ENCODE data around the gene PKDCC.

GRCh38 chr2:42007551-42007950 is 40.3 kb upstream of the PKDCC start:
- TF ChIP-seq CTCF (IDR thresholded peaks at IDR 0.05; ENCODE audit: low read depth, low read length), result no peak
- TF ChIP-seq EZH2phosphoT487 (IDR thresholded peaks at IDR 0.05; ENCODE audit: low read depth), result no peak
